Nephron (organoid): Measurements from ENCODE around the gene CCDC85C.

Source experiments
- H3K27ac Mint-ChIP-seq, 3 experiments: 2 replicates each; pipeline ENCODE4 v1.8.0; 2020; ENCODE audit warnings: mixed read lengths in 3 of 3, mild to moderate bottlenecking in 2 of 3, moderate library complexity in 1 of 3
- H3K27me3 Mint-ChIP-seq: 2 replicates; pipeline ENCODE4 v1.8.0; 2021; ENCODE audit warnings: low read depth, mild to moderate bottlenecking, moderate library complexity, mixed read lengths
- H3K36me3 Mint-ChIP-seq: 2 replicates; pipeline ENCODE4 v1.8.0; 2020; ENCODE audit warnings: low read depth, mixed read lengths
- H3K4me1 Mint-ChIP-seq: 2 replicates; pipeline ENCODE4 v1.8.0; 2020; ENCODE audit warnings: mixed read lengths
- H3K4me3 Mint-ChIP-seq, 3 experiments: 2 replicates each; pipeline ENCODE4 v1.8.0; 2020; ENCODE audit warnings: mild to moderate bottlenecking in 3 of 3, mixed read lengths in 3 of 3, moderate library complexity in 2 of 3
- H3K9me3 Mint-ChIP-seq: 2 replicates; pipeline ENCODE4 v1.8.0; 2020; ENCODE audit warnings: mixed read lengths
- TF ChIP-seq, protein P1 (sequence below), 3 experiments: fragments of 200-600 bp; sonication (generic); IDR thresholded peaks; one replicate each; pipeline ENCODE4 v1.5.0; 2021; ENCODE audit warnings: antibody characterized with exemption in 3 of 3; ENCODE audit not compliant: unreplicated experiment in 3 of 3

The CCDC85C gene

DNA sequence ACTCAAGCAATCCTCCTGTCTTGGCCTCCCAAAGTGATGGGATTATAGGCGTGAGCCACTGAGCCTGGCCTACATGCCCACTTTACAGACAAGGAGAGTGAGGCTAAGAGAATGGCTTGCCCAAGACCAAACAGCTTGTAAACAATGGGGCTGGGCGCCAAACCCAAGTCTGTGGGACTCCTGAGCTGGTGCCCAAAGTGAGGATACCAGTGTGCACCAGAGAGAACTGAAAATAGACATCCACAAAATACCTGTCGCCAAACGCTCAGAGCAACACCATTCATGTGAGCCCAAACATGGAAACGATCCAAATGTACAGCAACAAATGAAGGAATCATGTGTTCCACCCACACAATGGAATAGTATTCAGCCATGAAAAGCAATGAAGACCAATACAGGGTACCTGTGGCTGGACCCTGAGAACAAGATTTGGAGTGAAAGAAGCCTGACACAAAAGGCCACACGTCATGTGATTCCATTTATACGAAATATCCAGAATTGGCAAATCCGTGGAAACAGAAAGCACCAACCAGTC lies 84.6 kb downstream of the CCDC85C start:
- peak overlapping the region in 2 of 3 experiments; percentile 28 to 40 for H3K27ac Mint-ChIP-seq
- H3K9me3 Mint-ChIP-seq, result no peaks in the 10 kb centered on the region
- peaks cover 30% of the 10 kb centered on the region for H3K4me1 Mint-ChIP-seq
- no peak overlapping the region for H3K4me3 Mint-ChIP-seq
- H3K36me3 Mint-ChIP-seq, result no peaks in the 10 kb centered on the region
- H3K27me3 Mint-ChIP-seq, result no peaks in the 10 kb centered on the region
- TF ChIP-seq, protein P1, sequence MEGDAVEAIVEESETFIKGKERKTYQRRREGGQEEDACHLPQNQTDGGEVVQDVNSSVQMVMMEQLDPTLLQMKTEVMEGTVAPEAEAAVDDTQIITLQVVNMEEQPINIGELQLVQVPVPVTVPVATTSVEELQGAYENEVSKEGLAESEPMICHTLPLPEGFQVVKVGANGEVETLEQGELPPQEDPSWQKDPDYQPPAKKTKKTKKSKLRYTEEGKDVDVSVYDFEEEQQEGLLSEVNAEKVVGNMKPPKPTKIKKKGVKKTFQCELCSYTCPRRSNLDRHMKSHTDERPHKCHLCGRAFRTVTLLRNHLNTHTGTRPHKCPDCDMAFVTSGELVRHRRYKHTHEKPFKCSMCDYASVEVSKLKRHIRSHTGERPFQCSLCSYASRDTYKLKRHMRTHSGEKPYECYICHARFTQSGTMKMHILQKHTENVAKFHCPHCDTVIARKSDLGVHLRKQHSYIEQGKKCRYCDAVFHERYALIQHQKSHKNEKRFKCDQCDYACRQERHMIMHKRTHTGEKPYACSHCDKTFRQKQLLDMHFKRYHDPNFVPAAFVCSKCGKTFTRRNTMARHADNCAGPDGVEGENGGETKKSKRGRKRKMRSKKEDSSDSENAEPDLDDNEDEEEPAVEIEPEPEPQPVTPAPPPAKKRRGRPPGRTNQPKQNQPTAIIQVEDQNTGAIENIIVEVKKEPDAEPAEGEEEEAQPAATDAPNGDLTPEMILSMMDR (IDR thresholded peaks at IDR 0.05; ENCODE audit: unreplicated experiment in 3 of 3), result no peak

DNA sequence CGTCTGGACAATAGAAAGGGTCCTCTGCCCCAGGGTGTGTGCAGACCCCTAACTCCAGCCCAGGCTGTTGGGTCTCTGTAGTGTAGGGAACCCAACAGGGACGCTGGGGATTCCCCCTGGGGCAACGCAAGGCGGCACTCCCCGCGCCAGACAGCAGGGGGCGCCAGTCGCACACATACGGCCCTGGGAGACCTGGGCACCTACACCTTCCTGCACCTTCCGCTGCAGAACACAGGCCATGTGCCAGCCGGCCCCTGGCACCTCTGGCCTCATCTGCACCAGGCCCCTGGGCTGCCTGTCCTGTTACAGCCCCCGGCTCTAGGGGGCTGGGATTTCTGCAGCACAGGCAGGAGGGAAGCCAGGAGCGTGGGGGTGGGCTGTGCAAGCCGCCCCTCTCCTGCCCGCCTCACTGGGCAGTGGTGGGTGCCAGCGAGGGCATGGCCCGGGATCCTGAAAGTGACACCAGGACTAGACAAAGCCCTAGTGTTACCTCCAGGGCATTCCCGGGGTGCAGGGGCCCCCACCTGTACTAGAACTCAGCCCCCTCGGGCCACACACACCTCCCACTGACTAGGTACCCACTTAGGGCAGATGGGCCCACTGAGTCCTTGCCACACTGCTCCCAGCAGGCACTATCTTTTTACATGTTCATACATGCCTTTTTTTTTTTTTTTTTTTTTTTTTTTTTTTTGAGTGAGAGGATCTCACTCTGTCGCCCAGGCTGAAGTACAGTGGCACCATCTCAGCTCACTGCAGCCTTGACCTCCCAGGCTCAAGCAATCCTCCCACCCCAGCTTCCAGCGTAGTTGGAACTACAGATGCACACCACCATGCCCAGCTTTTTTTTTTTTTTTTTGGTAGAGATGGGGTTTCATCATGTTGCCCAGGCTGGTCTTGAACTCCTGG lies 85.3 kb downstream of the CCDC85C start:
- Mint-ChIP-seq H3K4me3 (no peak overlapping the region), H3K36me3 (no peaks in the 10 kb centered on the region), H3K27ac (no peak overlapping the region), H3K9me3 (no peaks in the 10 kb centered on the region), H3K4me1 (peaks cover 23% of the 10 kb centered on the region), H3K27me3 (no peaks in the 10 kb centered on the region)
- TF ChIP-seq, protein P1 (IDR thresholded peaks at IDR 0.05; ENCODE audit: unreplicated experiment in 3 of 3), result peak; percentile 96 to 98 (median 98)

DNA sequence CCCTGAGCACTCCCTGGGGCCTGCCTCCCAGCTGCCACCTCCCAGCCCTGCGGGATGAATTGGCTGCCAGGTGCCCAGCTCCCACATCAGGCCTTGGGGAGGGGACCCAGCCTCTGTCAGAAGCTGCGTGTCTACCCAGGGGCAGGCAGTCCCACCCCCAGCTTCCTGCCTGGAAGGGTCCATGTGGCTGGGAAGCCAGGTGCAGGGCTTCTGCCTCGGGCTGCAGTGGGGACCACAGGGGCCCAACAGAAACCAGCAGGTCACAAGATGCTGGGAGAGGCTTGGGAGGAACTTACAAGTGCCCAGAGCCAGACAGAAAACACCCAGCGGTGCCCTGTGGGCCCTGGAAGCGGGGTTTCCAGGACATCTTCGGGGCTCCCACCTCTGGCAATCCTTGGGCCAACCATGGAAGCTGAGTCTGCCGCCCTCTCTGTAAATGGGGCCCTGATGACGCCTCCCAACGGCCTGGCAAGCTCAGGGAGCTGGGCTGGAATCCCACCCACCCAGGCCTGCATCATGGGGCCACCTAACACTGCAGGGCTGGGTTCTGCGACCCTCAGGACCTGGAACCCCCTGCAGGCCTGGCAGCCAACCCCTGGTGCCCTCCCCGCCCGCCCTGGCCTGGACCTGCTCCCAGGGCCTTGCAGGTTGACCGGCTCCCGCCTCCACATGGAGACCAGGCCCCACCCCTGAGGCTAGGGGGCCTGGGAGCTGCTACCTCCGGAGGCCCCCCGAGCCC lies 86.2 kb downstream of the CCDC85C start:
- no peak overlapping the region for H3K4me3 Mint-ChIP-seq
- H3K9me3 Mint-ChIP-seq, result no peaks in the 10 kb centered on the region
- no peaks in the 10 kb centered on the region for H3K27me3 Mint-ChIP-seq
- H3K27ac Mint-ChIP-seq, result no peak overlapping the region
- H3K4me1 Mint-ChIP-seq, result peaks cover 14% of the 10 kb centered on the region
- no peaks in the 10 kb centered on the region for H3K36me3 Mint-ChIP-seq
- TF ChIP-seq, protein P1 (IDR thresholded peaks at IDR 0.05; ENCODE audit: unreplicated experiment in 3 of 3), result no peak

DNA sequence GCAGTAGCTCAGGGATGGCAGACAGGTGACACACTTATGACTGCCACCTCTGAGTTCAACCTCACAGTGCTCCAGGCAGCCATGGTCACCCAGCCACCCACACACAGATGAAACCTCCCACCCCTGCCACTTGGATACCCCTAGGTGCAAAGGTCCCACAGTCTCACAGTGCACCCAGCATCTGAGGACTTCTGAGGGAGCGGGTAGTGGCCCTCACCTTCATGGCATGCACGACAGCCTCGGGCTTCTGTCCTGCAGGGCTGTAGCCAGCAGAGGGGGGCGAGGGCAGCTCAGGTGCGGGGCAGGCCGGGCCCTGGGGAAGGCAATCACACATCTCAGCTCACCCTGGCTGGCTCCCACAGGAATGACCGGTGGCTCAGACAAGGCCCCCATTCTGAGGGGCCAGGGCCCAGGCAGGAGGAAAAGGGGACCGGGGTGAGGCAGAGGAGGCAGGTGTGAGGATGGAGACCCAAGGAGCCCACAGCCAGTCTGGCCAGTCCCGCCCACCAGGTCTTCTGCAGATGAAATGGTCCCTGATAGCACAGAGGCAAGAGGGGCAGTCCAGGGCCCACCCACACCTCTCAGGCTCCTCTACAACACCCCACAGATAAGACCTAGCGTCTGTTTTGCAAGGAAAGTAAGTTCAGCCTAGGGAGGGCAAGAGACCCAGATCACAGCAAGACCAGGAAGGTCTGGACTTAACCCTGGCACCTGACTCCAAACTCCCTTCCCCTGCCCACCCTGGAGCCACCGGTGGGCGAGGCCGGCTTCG lies 87.0 kb downstream of the CCDC85C start:
- Mint-ChIP-seq H3K36me3 (no peaks in the 10 kb centered on the region), H3K4me1 (peaks cover 10% of the 10 kb centered on the region), H3K27ac (no peak overlapping the region)

DNA sequence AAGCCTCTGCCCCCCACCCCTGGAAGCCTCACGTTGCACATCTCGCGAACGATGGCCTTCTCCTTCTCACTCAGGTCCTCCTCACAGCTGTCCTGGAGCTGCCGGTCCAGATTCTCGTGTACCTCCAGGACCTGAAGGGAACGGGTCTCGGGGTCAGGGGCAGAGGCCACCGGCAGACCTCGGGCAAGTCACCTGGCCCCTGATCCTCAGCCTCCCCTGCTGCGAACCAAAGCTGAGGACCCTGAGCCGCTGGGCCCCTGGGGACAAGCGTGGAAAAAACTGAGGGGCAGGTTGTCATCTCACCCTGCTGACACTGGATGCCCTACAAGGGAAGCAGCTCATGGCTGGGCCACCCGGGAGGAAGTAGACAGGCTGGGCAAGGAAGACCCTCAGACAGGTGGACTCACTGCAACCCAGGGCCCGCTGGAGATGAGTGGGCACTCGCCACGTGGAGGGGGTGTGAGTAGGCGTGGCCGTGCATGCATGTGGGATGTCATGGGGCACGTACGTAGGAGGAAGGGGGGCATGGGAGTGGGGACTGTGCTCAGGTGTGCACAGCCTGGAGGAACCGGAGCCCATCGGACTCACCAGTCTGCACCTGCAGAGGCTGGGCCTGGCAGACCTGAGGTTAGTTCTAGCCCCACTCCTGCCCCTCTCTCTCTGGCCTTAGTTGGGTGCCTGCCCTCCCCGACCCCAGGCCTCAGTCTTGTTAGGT lies 87.7 kb downstream of the CCDC85C start:
- Mint-ChIP-seq H3K27ac (no peak overlapping the region), H3K27me3 (no peaks in the 10 kb centered on the region), H3K4me1 (peaks cover 11% of the 10 kb centered on the region), H3K4me3 (no peak overlapping the region), H3K9me3 (no peaks in the 10 kb centered on the region), H3K36me3 (no peaks in the 10 kb centered on the region)
- TF ChIP-seq, protein P1 (IDR thresholded peaks at IDR 0.05; ENCODE audit: unreplicated experiment in 3 of 3), result no peak

More for the DNA sequence above, 87.0 kb downstream of the CCDC85C start:
- Mint-ChIP-seq H3K27me3 (no peaks in the 10 kb centered on the region), H3K9me3 (no peaks in the 10 kb centered on the region), H3K4me3 (no peak overlapping the region)
- TF ChIP-seq, protein P1 (IDR thresholded peaks at IDR 0.05; ENCODE audit: unreplicated experiment in 3 of 3), result no peak
